Stimulated activated CD8-positive, alpha-beta memory T cell treated with anti-CD3 and anti-CD28 coated beads, Interleukin-7, amount 100 ng/mL, for 4 hours (primary cell): ENCODE data around the gene CDH4.

Experiments
- DNase-seq, 2 donors: peaks; one replicate each; pipeline ENCODE4 v3.0.0-alpha.2; 2020; ENCODE audit warnings: low read depth in 2 of 2

The CDH4 gene

DNA sequence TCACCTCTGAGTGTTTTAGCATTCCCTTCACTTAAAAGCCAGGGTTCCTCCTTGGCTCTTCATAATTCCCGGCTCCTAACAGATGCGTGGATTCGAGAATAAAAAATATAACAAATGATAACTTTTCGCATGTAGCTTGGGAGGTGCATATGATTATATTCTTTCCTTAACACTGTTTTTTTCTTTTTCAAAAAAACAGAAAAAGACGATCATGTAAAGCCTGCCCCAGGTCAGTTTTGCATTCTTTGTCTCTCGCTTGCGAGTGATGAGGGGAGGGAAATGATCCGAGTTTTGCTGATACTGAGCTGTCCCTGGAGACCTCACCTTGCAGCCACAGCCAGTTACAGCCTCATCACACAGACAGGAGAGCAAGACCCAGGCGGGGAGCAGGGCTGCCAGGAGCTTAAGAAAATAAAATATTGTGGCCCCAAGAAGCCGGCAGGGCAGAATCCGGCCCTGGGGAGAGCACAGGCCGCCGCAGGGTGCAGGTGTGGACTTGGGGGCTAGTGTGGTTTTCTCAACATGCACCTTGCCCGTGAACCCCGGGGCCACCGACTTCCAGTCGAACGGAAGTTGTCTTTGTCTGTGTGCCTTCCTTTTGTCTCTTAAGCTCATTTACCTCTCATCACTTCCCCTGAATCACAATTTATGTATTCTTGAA is 511.8 kb downstream of the CDH4 start:
- no peak for DNase-seq

DNA sequence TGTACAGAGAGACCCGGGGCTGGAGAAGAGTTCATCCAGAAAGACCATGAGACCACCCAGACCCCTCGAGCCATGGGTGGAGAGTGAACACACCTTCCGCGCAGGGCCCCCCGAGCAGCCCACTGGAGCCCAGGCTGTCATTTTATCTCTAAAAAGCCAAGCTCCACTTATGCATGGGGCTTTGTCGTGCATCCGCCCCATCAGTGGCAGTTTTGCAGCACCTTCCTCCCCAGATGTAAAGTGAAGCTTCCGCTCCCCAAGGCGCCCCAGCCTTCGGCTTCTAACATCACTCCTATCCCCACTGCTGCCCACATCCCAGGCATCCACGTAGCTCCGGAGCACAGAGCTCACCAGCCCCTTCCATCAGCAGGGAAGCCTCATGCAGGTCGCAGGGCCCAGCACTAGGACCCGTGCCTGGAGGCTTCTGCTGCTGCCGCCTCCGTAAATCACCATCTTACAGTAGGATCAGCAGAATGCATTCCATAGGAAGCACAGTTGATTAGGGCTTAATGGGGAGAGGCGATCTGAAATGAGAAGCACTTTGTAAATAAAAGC is 512.5 kb downstream of the CDH4 start:
- DNase-seq = no peak

DNA sequence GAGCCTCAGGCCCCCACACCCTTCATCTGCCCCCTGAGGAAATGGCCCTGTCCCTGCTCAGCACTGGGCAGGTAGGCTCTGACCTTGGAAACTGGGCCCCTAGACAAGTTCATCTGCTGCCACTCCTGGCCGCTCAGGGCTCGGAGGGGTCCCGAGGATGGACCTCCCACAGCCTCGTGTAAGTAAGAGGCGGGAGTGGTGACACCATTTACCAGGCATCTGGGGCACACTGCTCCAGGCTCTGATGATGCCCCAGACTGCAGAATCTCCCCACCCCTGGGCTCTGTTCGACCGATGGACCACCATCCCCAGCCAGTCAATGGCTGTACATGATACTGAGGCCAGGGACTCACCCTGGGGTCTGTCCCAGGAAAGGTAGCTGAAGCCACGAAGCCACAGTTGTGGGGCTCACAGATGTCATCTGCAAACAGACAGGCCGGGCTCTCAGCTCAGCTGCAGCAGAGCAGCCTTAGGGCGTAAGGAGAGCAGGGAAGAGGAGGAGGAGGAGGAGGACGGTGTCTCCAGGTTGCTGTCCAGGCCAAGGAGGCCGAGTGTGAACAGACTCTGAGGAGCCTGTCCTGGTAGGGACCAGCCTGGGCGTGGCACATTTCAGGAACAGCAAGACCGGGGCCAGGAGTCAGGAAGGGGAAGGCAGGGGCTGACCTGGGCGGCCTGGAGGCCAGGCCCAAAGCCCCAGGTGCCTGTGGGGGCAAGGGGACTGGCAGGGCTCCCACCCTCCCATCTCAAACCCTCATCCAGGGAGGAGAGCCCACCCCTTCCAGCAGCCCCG is 513.2 kb downstream of the CDH4 start:
- DNase-seq = no peak

DNA sequence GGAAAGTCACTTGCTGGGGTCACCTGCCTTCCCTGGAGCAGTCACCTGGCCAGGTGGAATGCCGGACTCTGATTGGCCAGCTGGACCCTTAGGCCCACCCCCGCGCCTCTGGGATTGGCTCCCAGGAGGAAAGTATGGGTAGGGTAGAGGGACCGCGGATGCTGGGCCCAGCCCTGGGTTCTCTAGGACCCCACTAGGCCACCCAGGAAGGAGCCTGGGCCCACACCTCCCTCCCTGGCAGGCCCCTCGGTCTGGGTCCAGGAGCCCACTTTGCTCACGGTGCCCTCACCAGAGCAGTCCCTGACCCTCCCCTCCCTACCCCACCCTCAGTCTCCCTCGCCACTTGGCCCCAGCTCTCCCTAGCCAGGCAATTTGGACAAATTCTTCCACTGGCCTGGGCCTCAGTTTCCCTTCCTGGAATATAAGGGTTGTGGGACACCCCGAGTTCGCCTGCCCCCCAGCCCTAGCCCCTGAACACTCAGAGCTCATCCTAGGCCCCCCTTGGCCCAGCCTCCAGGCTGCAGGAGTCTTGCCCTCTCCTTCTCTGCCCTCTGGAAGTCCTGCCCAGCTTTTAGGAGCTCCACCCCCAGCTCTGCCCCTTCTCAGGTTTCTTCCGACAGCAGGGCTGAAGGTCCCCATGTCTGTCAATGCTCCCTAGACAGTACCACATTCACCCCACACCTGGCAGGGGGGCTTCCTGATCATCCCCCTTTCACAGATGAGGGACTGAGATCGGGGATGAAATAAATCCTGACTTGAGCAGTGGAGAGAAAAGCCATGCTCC is 514.0 kb downstream of the CDH4 start:
- DNase-seq = no peak

DNA sequence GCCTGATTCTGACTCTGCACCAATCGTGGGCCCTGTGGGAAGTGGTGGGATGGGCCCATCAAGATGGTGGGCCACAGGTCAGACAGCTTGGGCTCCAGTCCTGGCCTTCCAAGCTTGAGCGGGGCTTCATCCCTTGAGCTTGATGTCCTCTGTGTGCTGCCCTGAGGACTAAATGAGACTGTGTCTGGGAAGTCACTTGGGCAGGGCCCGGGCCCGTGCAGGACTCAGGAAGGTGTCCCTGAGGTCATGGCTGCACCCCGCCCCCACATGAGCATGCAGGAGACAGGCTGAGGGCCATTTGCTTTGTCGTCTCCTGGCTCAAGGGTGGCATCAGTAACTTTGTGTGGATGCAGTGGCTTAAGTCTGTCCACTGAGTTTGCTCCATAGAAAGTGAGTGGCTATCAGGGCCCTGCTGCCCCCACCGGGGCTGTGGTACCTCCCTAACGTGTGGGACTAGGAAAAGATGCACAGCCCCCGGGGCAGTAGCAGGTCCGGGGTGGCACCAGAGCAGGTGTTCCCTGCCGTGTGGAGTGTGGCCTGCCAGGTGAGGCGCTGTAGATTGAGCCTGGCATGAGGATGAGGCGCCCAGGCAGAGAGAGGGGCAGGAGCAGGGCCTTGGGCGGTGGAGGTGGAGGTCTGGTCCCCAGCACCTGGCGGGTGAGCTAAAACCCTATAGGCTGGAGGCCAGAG is 515.0 kb downstream of the CDH4 start:
- no peak for DNase-seq

DNA sequence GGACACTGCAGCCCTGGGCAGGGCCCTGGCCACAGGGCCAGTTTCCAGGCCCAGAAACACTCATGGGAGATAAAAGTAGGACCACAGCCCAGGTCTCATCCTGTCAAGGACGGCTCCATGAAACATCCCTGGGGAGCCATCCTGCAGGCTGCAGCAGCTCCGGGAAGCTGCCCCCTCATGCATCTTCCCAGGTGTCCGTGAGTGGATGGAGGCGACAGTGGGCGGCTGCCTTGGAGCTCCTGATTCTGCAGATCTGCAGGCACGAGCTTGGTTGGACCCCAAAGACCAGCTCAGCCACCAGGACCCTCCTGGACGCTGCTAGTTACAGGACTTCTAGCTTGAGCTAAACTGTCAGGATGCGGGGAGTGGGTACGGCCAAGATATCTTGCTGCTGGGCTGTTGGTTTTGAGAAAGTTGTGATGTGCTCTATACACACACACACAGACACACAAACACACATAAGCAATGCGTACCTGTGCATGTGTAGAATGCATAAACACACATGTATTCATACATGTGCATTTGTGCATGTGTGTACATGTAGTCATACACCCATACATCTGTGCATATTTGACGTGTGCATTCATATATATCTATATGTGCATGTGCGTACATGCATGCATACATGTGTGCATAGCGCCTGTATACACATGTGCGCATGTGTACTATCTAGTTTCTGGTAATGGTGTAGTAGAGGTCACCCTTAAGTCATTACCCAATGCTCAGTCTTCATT is 515.9 kb downstream of the CDH4 start:
- no peak for DNase-seq

DNA sequence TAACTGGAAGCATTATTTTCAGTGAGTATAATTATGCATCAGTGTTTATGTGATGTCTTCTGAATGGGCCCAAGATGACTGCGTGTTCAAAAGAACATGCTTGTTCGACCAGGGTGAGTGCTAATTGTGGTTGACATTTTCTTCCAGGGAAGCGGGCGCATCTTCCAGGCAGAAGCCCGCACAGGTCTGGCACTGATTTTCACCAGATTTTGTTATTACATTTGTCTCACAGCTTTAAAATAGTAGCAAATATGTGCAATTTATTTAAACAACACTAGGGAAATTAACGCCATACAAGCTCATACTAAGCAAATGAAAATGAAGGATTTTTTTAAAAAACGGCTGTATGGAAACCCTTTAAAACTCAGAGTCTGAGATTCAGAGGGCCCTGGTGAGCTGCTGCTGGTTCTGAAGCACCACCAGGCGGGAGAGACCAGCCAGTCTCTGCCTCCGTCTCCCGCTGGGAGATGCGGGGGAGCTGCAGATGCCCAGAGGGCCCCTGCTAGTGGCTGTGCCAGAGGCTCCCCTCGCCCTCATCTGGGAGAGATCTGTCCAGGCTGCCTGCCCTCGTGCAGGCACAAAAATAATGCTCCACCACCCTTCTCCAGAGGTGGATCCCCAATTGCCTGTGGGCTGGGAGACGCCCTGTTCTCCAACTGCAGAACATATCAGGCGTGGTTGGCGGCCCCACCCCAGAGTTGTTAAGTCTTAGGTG is 516.7 kb downstream of the CDH4 start:
- DNase-seq = no peak

DNA sequence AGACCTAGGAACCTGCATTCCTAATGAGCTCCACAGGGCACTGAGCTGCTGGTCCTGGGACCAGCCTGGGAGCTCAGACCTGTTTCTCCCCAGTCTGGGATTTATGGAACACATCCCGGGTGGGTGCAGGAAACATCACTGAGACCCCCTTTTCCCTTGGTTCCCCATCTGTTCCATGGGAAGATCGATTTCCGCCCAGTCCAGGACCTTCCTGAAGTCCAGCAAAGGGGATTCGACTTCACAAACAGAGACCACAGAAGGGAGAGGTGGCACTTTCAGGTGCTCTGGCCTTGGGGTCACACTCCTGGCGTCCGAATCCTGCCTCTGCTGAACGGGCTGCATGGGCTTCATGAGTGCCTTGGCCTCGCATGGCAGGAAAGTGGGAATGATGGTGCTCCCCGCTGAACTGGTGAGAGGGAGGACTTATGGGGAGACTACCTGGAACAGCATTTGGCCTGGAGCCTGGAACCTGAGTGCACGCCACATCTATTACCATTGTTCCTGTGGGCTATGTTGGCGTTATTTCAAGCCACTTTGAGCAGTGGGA is 517.3 kb downstream of the CDH4 start:
- no peak for DNase-seq

DNA sequence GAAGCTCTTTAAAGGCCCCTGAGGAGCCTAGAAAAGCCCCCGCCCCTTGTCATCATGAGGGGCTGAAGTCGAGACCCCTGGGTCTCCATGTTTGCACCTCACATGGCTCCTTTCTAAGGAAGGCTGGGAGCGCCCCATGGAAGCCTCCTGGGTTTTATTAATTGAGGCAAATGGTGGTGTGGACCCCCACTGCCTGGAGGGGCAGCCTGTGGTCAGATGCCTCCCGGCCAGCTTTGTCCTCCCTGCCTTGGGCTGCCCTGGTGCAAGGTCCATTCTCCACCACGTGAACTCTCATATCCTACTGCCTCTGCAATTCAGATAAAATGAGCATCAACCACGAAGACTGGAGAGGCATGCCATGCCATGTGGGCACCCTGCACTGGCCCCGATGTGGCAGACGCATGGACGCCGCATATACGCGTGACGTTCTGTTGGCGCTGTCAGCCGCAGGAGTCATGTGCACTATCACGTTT is 518.1 kb downstream of the CDH4 start:
- no peak for DNase-seq

DNA sequence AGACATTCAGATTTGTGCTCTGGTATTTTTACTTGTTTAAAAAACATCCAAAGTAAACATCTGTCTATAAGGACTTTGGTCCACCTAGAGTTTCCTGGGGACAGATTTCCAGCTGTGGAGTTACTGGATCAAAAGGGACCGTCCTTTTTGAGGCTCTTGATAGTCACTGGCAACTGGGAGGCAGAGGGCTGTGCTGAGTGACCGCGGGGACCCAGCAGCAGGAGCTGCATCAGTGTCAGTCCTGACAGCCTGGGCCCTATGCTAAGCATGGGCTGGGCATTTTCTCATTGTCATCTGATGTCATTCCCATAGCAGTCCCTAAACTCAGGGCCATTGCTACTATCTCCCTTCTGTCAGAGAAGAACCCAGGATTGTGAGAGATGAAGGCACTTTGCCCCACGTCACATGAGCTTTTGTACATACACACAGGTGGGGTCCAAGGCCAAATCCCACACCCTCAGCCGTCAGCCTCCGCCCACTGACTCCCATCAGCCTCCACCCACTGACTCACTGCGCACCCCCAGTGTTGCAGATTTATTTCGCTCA is 519.8 kb downstream of the CDH4 start:
- no peak for DNase-seq

DNA sequence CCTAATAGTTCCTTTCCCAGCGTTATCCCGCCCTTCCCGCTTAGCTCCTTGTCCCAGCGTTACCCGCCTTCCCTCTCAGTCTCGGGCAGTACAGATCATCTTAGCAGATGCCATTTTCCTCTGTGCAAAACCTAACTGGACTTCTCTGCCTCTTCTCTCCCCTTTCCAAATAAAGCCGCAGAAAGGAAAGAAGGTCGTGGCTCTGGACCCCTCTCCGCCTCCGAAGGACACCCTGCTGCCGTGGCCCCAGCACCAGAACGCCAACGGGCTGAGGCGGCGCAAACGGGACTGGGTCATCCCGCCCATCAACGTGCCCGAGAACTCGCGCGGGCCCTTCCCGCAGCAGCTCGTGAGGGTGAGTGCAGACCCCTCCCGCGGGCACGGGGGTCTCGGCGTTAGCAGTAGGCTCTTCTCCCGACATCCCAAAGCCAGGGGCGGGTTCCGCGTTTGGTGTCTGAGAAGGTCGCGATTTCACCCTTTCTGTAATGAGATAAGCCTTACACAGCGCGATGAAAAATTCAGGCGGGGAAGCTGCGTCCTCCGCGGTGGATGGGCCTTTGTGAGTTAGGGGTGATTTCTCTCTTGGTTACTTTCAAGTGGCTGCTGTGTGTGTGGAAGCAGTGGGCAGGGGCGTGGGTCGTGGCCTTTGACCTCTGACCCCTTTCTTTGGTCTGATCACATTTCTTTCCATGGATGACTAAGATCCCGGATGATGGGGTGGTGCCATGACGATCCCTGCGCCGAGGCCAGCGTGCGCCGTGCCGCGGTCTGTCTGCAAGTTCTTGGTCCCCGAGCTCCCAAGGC is 521.0 kb downstream of the CDH4 start:
- no peak for DNase-seq

DNA sequence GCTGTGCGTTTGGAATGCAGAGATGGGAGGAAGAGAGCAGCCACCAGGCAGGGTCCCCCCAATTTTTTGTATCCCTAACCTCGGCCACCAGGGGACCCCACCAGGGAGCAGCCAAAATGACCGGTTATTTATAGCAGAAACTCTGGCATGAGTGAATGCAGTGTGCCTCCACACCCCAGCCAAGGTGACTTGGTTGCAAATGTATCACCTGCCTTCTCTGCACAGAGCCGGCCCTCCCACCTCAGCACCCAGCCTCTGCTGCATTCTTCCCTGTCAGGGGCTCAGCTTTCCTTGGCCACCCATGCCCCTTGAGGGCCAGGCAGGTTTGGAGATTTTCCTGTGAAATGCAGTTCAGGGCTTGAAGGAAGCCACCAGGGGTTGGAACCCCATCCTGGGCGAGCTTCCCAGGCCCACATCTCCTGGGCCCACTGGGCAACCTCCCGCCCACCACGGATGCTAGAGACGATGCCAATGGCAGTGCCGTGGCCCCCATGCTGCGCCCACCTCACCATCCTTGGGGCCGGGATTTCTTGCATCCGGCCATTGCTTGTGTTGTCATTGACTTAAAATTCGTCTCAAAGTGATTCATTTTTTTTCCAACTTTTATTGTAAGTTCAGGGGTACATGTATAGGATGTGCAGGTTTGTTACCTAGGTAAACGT is 522.0 kb downstream of the CDH4 start:
- DNase-seq = no peak

DNA sequence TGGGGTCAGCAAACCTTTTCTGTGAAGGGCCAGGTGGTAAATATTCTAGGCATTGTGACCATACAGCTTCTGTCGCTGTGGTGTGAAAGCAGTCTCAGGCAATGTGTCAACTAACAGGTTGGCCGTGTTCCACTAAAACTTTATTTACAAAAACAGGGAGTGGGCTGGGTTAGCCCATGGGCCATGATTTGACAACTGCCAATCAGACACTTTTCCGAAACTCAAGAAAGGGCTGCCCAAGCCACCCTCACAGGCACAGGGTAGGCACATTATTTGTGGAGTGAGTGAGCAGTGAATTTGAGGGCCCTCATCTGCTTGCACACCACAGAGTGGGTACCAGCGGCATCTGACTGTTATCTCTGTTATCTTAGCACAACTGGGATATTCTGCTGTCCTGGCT is 523.4 kb downstream of the CDH4 start:
- no peak for DNase-seq

DNA sequence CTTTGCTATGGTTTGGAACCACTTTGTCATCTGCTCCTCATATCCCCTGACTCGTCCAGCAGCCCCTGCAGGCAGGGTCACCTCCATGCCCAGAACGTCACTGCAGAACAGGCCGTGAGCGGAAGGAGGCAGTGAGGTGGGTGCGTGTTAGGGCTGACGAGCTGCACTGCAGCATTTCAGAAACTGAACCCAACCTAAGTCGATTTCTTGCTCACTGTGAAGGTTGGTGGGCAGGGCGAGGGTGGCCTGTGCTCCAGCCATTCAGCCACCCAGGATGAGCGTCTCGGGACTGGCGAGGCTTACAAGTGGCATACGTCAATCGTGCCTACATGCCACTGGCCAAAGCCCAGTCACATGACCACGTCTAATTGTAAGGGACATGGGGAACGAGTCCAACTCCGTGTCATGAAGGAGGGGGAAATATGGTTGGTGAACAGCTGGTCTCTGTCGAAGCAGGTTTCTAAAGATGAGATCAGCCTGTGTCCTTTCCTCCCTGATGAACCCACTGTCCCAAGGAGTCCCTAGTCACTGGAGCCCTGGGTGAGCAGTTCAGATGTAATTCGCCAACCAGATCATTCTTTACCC is 524.5 kb downstream of the CDH4 start:
- no peak for DNase-seq

DNA sequence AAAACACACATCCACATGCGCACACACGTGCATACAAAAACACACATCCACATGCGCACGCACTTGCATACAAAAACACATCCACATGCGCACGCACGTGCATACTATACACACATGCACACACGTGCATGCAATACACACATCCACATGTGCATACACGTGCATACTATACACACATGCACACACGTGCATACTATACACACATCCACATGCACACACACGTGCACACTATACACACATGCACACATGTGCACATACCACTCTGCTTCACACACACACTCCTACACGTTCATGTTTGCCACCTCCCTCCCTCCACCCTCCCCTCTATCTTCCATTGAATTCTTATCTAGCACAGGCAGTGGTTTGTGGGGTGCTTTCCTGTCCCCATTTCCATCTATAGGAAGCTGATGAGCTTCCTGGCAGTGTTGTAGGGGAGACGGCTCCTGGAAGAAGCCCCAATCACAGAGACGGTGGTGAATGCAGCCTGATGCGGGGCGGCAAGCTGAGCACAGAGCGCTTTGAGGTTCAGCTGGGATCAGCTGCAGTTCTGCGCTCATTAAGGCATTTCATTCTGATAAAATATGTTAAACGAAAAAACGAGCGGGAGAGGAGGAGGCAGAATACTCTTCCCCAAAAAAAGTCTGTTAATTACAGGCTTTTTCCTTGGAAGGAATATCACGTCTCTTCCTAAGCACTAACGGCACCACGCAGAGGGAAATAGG is 525.9 kb downstream of the CDH4 start:
- DNase-seq = no peak

DNA sequence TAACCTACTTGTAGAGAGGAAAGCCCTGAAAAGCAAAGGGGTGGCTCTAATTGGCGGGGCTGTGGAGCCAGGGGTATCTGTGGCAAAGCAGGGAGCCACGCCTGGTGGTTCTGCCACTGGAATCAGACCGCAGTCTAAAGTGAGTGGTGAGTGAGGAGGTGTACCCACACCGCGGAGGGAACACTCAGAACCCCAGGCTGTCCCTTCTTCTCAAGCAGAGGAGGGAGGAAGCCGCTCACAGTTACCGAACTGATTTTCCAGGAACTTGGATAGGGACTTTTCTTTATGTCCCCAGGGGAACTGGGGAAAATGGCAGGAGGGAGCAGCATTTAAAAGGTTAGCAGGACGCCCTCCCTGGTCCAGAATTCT is 526.4 kb downstream of the CDH4 start:
- DNase-seq = no peak

DNA sequence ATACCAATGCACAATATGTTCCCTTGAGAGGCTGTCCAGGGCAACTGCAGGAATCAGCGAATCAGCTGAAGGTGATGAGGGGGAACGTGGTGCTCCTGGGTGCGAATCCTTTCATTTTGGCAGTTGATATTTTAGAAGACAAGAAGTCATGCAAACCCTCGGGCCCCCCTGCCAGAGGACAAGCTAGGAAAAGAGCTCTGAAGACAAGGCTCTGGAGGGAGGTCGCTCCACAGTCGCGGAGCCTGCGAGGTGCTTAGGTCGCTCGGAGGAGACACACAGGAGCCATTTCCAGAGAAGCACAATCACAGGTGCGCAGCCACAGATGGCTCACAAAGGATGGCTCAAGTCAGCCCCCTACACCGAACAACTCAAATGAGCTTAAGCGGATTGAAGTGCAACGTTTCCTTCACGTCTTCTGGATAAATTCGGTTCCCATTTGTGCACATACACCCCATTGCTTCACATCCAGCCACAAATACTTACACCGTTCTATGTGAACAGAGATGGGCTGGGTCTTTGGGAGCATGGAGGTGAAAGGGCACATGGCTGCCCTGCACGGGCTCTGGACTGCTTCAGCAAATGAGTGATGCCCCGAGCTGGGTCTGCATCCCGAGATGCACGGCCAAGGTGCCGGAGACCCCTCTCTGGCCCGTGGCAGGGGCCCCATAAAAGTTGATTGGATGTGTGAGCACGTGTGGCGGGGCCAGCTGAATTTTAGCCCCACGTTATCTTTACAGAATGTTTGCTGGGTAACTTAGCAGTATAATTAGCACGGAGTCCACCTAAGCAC is 527.3 kb downstream of the CDH4 start:
- DNase-seq = no peak
